GM10266 (cell line): ENCODE measurements around the gene R3HDM2.
"Not testable (repeated sequence)": the region's sequence is repeated elsewhere in the genome, so short reads cannot be mapped to it uniquely, and the experiment has no call there.

Experiments used
- DNase-seq: peaks from one replicate; pipeline ENCODE4 v3.0.0; 2012; ENCODE audit errors: extremely low spot score
- TF ChIP-seq, protein P1 (sequence below): IDR thresholded peaks from 2 replicates; pipeline ENCODE4 v1.5.1; 2012; ENCODE audit warnings: mild to moderate bottlenecking, low read depth; ENCODE audit not compliant: control insufficient read depth, insufficient read depth; ENCODE audit errors: missing control alignments

Gene R3HDM2

DNA sequence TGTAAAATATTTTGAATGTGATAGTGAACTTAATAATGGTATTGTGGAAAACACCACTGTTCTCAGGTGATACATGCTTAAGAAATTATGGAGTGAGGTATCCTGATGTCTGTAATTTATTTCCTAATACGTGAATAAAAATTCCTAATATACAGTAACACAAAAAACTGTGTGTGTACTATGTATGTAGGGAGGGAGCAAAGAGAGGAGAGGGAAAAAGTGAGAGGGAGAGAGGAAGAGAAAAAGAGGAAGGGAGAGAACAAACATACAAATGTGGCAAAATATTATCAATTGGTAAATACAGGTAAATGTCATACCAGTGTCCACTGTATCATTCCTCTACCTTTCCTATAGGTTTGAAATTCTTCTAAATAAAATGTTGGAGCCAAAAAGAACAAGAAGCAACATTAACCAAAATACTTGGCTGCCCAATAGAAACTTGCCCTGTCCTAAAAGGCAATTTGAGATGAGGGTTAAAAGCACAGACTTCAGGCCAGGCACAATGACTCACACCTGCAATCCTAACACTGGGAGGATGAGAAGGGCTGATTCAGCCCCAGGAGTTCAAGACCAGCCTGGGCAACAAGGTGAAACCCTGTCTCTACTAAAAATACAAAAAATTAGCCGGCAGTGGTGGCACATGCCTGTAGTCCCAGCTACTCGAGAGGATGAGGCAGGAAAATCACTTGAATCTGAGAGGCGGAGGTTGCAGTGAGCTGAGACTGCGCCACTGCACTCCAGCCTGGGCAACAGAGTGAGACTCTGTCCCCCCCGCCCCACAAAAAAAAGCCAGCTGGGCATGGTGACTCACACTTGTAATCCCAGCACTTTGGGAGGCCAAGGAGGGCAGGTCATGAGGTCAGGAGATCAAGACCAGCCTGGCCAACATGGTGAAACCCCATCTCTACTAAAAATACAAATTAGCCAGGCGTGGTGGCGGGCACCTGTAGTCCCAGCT, 14.5 kb downstream of the R3HDM2 start:
- DNase-seq: no peak
- TF ChIP-seq, protein P1, sequence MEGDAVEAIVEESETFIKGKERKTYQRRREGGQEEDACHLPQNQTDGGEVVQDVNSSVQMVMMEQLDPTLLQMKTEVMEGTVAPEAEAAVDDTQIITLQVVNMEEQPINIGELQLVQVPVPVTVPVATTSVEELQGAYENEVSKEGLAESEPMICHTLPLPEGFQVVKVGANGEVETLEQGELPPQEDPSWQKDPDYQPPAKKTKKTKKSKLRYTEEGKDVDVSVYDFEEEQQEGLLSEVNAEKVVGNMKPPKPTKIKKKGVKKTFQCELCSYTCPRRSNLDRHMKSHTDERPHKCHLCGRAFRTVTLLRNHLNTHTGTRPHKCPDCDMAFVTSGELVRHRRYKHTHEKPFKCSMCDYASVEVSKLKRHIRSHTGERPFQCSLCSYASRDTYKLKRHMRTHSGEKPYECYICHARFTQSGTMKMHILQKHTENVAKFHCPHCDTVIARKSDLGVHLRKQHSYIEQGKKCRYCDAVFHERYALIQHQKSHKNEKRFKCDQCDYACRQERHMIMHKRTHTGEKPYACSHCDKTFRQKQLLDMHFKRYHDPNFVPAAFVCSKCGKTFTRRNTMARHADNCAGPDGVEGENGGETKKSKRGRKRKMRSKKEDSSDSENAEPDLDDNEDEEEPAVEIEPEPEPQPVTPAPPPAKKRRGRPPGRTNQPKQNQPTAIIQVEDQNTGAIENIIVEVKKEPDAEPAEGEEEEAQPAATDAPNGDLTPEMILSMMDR: no peak

DNA sequence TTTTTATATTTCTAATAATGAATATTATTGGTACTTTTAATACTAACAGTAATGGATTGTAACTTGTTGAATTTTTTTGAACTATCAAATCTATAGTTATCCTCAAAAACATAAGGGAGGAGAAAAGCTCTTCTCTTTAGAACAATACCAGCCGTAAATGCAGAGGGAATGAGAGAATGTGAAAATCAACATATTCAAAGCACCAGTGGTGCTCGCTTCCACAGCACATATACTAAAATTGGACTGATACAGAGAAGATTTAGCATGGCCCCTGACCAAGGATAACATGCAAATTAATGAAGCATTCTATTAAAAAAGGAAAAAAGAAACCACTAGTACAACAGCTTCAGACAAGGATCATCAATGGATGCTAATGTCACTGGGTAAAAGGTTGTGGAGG, 15.8 kb downstream of the R3HDM2 start:
- TF ChIP-seq, protein P1: no peak
- no peak for DNase-seq

DNA sequence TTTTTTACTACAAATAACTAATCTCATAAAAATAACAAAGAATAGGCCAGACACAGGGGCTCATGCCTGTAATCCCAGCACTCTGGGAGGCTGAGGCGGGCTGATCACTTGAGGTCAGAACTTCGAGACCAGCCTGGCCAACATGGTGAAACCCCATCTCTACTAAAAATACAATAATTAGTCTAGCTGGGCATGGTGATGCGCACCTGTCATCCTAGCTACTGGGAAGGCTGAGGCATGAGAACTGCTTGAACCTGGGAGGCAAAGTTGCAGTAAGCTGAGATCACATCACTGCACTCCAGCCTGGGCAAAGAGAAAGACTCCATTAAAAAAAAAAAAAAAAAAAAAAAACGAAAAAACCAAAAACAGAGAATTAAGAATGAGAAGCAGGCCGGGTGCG, 16.7 kb downstream of the R3HDM2 start:
- not testable (repeated sequence) for DNase-seq

DNA sequence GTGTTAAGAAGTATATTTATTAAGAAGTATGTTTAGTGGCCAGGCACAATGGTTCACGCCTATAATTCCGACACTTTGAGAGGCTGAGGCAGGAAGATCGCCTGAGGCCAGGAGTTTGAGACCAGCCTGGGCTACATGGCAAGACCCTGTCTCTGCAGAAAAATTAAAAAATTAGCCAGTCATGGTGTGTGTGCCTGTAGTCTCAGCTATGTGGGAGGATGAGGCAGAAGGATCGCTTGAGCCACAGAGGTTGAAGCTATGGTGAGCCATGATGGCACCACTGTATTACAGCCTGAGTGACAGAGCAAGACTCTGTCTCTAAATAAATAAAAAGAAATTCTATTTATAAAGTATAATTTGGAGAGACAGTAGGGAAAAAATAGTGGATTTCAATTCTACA, 20.3 kb downstream of the R3HDM2 start:
- no peak for DNase-seq
- TF ChIP-seq, protein P1: no peak

DNA sequence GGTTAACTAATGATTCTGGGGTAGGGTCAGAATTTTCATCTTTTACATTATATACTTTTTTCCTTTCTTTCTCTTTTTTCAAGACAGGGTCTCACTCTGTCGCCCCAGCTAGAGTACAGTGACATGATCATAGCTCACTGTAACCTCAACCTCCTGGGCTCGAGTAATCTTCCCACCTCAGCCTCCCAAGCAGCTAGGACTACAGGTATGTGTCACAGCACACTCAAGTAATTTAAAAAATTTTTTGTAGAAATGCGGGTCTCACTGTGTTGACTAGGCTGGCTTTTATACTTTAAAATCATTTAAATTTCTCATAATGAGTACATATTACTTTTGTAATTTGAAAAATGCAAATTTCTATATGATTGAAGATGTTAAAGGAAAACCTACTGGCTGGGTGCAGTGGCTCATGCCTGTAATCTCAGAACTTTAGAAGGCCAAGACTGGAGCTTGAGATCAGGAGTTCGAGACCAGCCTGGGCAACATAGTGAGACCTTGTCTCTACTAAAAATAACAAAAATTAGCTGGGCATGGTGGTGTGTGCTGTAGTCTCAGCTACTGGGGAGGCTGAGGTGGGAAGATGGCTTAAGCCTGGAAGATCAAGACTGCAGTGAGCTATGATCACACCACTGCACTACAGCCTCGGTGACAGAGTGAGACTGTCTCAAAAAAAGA, 25.7 kb downstream of the R3HDM2 start:
- TF ChIP-seq, protein P1: no peak

DNA sequence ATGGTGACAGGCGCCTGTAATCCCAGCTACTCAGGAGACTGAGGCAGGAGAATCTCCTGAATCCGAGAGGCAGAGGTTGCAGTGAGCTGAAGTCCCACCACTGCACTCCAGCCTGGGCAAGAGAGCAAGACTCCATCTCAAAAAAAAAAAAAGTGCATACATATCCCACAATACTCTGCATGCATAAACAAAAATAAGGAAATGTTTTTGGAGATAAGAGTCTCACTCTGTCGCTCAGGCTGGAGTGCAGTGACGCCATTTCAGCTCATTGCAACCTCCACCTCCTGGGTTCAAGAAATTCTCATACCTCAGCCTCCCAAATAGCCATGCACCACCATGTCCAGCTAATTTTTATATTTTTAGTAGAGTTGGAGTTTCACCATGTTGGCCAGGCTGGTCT, 28.7 kb downstream of the R3HDM2 start:
- DNase-seq: not testable (repeated sequence)

More for the DNA sequence above, 25.7 kb downstream of the R3HDM2 start:
- DNase-seq: no peak

DNA sequence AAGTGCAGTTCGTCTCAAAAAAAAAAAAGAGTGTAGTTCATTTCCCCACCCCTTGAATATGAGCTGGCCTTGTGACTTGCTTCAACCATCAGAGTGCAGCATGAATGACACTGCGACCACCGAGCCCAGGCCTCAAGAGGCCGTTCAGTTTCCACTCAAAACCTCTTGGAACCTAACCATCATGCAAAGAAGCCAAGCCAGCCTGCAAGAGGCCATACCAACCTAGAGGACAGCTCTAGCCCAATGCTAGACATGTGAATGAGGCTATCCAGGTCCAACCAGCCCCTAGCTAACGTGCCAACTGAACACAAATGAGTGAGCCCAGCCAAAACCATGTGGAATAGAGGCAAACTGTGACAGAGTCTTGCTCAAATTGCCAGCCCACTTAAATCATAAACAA, 29.7 kb downstream of the R3HDM2 start:
- TF ChIP-seq, protein P1: no peak
- DNase-seq: no peak

DNA sequence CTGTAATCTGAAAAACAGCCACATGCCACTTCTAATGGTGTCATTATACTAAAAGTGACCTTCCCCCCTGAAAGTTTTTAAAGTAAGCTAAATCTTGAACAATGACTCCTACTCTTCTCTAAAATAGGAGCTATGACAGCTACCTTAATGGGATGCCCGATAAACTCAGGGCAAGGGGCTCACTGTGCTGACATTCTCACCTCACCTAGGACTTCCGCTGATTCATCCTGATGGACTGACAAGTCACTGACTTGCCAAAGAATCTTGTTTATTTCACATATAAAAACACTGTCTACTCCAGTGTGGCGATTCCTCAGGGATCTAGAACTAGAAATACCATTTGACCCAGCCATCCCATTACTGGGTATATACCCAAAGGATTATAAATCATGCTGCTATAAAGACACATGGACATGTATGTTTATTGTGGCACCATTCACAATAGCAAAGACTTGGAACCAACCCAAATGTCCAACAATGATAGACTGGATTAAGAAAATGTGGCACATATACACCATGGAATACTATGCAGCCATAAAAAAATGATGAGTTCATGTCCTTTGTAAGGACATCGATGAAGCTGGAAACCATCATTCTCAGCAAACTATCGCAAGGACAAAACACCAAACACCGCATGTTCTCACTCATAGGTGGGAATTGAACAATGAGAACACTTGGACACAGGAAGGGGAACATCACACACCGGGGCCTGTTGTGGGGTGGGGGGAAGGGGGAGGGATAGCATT, 31.0 kb downstream of the R3HDM2 start:
- DNase-seq: not testable (repeated sequence)
